HEK293 (cell line): ENCODE results near the gene LARGE1.

ENCODE experiments used
- CTCF ChIA-PET: fragments of 350-600 bp; formaldehyde crosslinking; extraction: SDS; loops from one replicate; lab custom pipeline; 2021; ENCODE audit warnings: antibody characterized with exemption; lab: Yijun Ruan, JAX
- POLR2A ChIA-PET: fragments of 300-600 bp; formaldehyde crosslinking; extraction: SDS; loops from one replicate; lab custom pipeline; 2020; ENCODE audit warnings: antibody characterized with exemption, inconsistent platforms; lab: Yijun Ruan, JAX
- H3K27ac ChIP-seq: fragments of 200-500 bp; sonication (Bioruptor generic); 2 replicates; pipeline ENCODE4 v1.5.1; 2014; ENCODE audit warnings: low read depth, low read length, control low read depth, inconsistent platforms; ENCODE audit errors: extremely low read depth
- H3K36me3 ChIP-seq, 2 experiments: fragments of 200-500 bp in 1 of 2; sonication (Bioruptor generic) in 1 of 2; 1 replicate in 1 of 2; 2 replicates in 1 of 2; pipeline ENCODE4 v1.5.1; 2014 to 2017; ENCODE audit warnings: inconsistent platforms in 2 of 2, low read length in 2 of 2; ENCODE audit not compliant: control insufficient read depth in 2 of 2, insufficient read depth in 1 of 2
- H3K4me1 ChIP-seq: fragments of 200-500 bp; sonication (Bioruptor generic); 2 replicates; pipeline ENCODE4 v1.5.1; 2014; ENCODE audit warnings: mild to moderate bottlenecking, low read length, inconsistent platforms; ENCODE audit not compliant: control insufficient read depth, insufficient read depth
- H3K4me3 ChIP-seq: 2 replicates; pipeline ENCODE4 v1.5.1; 2011; ENCODE audit warnings: low read depth, mild to moderate bottlenecking, control low read depth, low read length, moderate library complexity
- H3K9me3 ChIP-seq: fragments of 200-500 bp; sonication (Bioruptor generic); 2 replicates; pipeline ENCODE4 v1.5.1; 2014; ENCODE audit warnings: low read depth, low read length, inconsistent platforms; ENCODE audit not compliant: control insufficient read depth, insufficient read depth
- BCL11B ChIP-seq: fragments of 450-650 bp; formaldehyde crosslinking; IDR thresholded peaks from 2 replicates; pipeline ENCODE4 v1.5.1; 2016; ENCODE audit warnings: low read depth, missing biosample characterization, missing genetic modification characterization
- GLIS2 ChIP-seq: fragments of 450-650 bp; formaldehyde crosslinking; IDR thresholded peaks from 2 replicates; pipeline ENCODE4 v1.5.1; 2016; ENCODE audit warnings: missing biosample characterization, missing genetic modification characterization
- KLF7 ChIP-seq: fragments of 450-650 bp; formaldehyde crosslinking; IDR thresholded peaks from 2 replicates; pipeline ENCODE4 v1.5.1; 2016; ENCODE audit warnings: missing biosample characterization, missing genetic modification characterization, borderline replicate concordance
- MYNN ChIP-seq: fragments of 450-650 bp; formaldehyde crosslinking; IDR thresholded peaks from 2 replicates; pipeline ENCODE4 v1.5.1; 2016; ENCODE audit warnings: missing biosample characterization, missing genetic modification characterization, borderline replicate concordance
- SALL2 ChIP-seq: fragments of 450-650 bp; formaldehyde crosslinking; IDR thresholded peaks from 2 replicates; pipeline ENCODE4 v1.5.0; 2017; ENCODE audit warnings: missing biosample characterization, mild to moderate bottlenecking, missing genetic modification characterization, borderline replicate concordance
- SETDB1 ChIP-seq: IDR thresholded peaks from one replicate; pipeline ENCODE4 v1.6.1; 2017; ENCODE audit warnings: mild to moderate bottlenecking, low read length, moderate library complexity, mixed read lengths; ENCODE audit not compliant: insufficient read length
- WT1 ChIP-seq: fragments of 450-650 bp; formaldehyde crosslinking; IDR thresholded peaks from 2 replicates; pipeline ENCODE4 v1.5.1; 2016; ENCODE audit warnings: missing biosample characterization, missing genetic modification characterization
- YY1 ChIP-seq: fragments of 450-650 bp; formaldehyde crosslinking; IDR thresholded peaks from 2 replicates; pipeline ENCODE4 v1.5.1; 2018; ENCODE audit warnings: missing biosample characterization, missing genetic modification characterization
- ZFP41 ChIP-seq: fragments of 450-650 bp; formaldehyde crosslinking; IDR thresholded peaks from 2 replicates; pipeline ENCODE4 v1.5.1; 2016; ENCODE audit warnings: missing biosample characterization, missing genetic modification characterization, borderline replicate concordance
- ZNF112 ChIP-seq: fragments of 450-650 bp; formaldehyde crosslinking; IDR thresholded peaks from 2 replicates; pipeline ENCODE4 v1.5.0; 2017; ENCODE audit warnings: missing biosample characterization, missing genetic modification characterization
- ZNF2 ChIP-seq: fragments of 450-650 bp; formaldehyde crosslinking; IDR thresholded peaks from 2 replicates; pipeline ENCODE4 v1.5.1; 2016; ENCODE audit warnings: missing biosample characterization, missing genetic modification characterization
- ZNF214 ChIP-seq: fragments of 450-650 bp; formaldehyde crosslinking; IDR thresholded peaks from 2 replicates; pipeline ENCODE4 v1.5.1; 2017; ENCODE audit warnings: missing biosample characterization, mild to moderate bottlenecking, missing genetic modification characterization, borderline replicate concordance
- ZNF354C ChIP-seq: fragments of 450-650 bp; formaldehyde crosslinking; IDR thresholded peaks from 2 replicates; pipeline ENCODE4 v1.5.1; 2016; ENCODE audit warnings: missing biosample characterization, missing genetic modification characterization, low read depth, borderline replicate concordance
- ZNF510 ChIP-seq: fragments of 450-650 bp; formaldehyde crosslinking; IDR thresholded peaks from 2 replicates; pipeline ENCODE4 v1.5.1; 2018; ENCODE audit warnings: mild to moderate bottlenecking, missing genetic modification characterization, missing biosample characterization; ENCODE audit not compliant: insufficient replicate concordance
- ZNF529 ChIP-seq: fragments of 450-650 bp; formaldehyde crosslinking; IDR thresholded peaks from 2 replicates; pipeline ENCODE4 v1.5.1; 2017; ENCODE audit warnings: missing genetic modification characterization, missing biosample characterization; ENCODE audit not compliant: insufficient replicate concordance
- ZNF530 ChIP-seq: fragments of 450-650 bp; formaldehyde crosslinking; IDR thresholded peaks from 2 replicates; pipeline ENCODE4 v1.5.1; 2016; ENCODE audit warnings: low read depth, missing biosample characterization, missing genetic modification characterization
- ZNF544 ChIP-seq: fragments of 450-650 bp; formaldehyde crosslinking; IDR thresholded peaks from 2 replicates; pipeline ENCODE4 v1.5.0; 2017; ENCODE audit warnings: missing biosample characterization, missing genetic modification characterization
- ZNF623 ChIP-seq: fragments of 450-650 bp; formaldehyde crosslinking; IDR thresholded peaks from 2 replicates; pipeline ENCODE4 v1.5.1; 2016; ENCODE audit warnings: missing biosample characterization, missing genetic modification characterization
- ZNF670 ChIP-seq: fragments of 450-650 bp; formaldehyde crosslinking; IDR thresholded peaks from 2 replicates; pipeline ENCODE4 v1.5.1; 2016; ENCODE audit warnings: missing biosample characterization, missing genetic modification characterization, low read depth
- TF ChIP-seq, protein P1 (sequence below): fragments of 450-650 bp; formaldehyde crosslinking; IDR thresholded peaks from 2 replicates; pipeline ENCODE4 v1.5.1; 2016; ENCODE audit warnings: missing biosample characterization, missing genetic modification characterization
- TF ChIP-seq, protein P2 (sequence below): sonication (generic); formaldehyde crosslinking; IDR thresholded peaks from 2 replicates; pipeline ENCODE4 v1.8.1; 2022; ENCODE audit warnings: mild to moderate bottlenecking, moderate library complexity, missing genetic modification reagents
- TF ChIP-seq, protein P3 (sequence below): fragments of 450-650 bp; formaldehyde crosslinking; IDR thresholded peaks from 2 replicates; pipeline ENCODE4 v1.5.1; 2016; ENCODE audit warnings: missing biosample characterization, missing genetic modification characterization

The LARGE1 gene

GRCh38 chr22:33564683-33565082 lies 355.6 kb downstream of the LARGE1 start:
- no peaks in the 10 kb centered on the region for H3K36me3 ChIP-seq
- CTCF ChIA-PET = interaction anchor here (0.7 to 2.2 kb wide), 3 partner anchors 14 to 96 kb away, joined by 3 to 5 read pairs (median 5); no protein-coding TSS in a partner anchor
- no peaks in the 10 kb centered on the region for H3K4me1 ChIP-seq
- no peak for TF ChIP-seq KLF7 (tag by site-specific recombination)
- no peak for TF ChIP-seq SETDB1
- no peak for TF ChIP-seq WT1
- no peak for TF ChIP-seq ZNF623 (tag by site-specific recombination)
- TF ChIP-seq, protein P1, sequence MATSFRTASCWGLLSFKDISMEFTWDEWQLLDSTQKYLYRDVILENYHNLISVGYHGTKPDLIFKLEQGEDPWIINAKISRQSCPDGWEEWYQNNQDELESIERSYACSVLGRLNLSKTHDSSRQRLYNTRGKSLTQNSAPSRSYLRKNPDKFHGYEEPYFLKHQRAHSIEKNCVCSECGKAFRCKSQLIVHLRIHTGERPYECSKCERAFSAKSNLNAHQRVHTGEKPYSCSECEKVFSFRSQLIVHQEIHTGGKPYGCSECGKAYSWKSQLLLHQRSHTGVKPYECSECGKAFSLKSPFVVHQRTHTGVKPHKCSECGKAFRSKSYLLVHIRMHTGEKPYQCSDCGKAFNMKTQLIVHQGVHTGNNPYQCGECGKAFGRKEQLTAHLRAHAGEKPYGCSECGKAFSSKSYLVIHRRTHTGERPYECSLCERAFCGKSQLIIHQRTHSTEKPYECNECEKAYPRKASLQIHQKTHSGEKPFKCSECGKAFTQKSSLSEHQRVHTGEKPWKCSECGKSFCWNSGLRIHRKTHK (tag by site-specific recombination) = no peak
- no peak for TF ChIP-seq BCL11B
- no peak for TF ChIP-seq YY1 (tag by site-specific recombination)
- TF ChIP-seq ZNF354C (tag by site-specific recombination) = no peak
- TF ChIP-seq ZNF510 (tag by site-specific recombination) = no peak
- TF ChIP-seq, protein P2, sequence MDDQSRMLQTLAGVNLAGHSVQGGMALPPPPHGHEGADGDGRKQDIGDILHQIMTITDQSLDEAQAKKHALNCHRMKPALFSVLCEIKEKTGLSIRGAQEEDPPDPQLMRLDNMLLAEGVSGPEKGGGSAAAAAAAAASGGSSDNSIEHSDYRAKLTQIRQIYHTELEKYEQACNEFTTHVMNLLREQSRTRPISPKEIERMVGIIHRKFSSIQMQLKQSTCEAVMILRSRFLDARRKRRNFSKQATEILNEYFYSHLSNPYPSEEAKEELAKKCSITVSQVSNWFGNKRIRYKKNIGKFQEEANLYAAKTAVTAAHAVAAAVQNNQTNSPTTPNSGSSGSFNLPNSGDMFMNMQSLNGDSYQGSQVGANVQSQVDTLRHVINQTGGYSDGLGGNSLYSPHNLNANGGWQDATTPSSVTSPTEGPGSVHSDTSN = no peak
- no peak for TF ChIP-seq ZNF530
- TF ChIP-seq, all 188 proteins: peak for 0
- Histone ChIP-seq H3K4me3 (no peak overlapping the region), H3K27ac (no peak overlapping the region), H3K9me3 (no peaks in the 10 kb centered on the region)
- POLR2A ChIA-PET = no interaction called here

GRCh38 chr22:33563220-33563964 lies 356.9 kb downstream of the LARGE1 start:
- POLR2A ChIA-PET = no interaction called here
- TF ChIP-seq ZNF112 (tag by site-specific recombination) = no peak
- no peak for TF ChIP-seq GLIS2
- TF ChIP-seq, protein P3, sequence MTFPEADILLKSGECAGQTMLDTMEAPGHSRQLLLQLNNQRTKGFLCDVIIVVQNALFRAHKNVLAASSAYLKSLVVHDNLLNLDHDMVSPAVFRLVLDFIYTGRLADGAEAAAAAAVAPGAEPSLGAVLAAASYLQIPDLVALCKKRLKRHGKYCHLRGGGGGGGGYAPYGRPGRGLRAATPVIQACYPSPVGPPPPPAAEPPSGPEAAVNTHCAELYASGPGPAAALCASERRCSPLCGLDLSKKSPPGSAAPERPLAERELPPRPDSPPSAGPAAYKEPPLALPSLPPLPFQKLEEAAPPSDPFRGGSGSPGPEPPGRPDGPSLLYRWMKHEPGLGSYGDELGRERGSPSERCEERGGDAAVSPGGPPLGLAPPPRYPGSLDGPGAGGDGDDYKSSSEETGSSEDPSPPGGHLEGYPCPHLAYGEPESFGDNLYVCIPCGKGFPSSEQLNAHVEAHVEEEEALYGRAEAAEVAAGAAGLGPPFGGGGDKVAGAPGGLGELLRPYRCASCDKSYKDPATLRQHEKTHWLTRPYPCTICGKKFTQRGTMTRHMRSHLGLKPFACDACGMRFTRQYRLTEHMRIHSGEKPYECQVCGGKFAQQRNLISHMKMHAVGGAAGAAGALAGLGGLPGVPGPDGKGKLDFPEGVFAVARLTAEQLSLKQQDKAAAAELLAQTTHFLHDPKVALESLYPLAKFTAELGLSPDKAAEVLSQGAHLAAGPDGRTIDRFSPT (tag by site-specific recombination) = no peak
- no peak for TF ChIP-seq ZNF214 (tag by site-specific recombination)
- TF ChIP-seq ZNF2 = no peak
- TF ChIP-seq SALL2 (tag by site-specific recombination) = no peak
- no peak for TF ChIP-seq ZNF529 (tag by site-specific recombination)
- no peak for TF ChIP-seq MYNN (tag by site-specific recombination)
- no peak for TF ChIP-seq ZFP41 (tag by site-specific recombination)
- no peak for TF ChIP-seq ZNF544 (tag by site-specific recombination)
- no peak for TF ChIP-seq ZNF670 (tag by site-specific recombination)
- Histone ChIP-seq H3K36me3 (no peaks in the 10 kb centered on the region), H3K27ac (no peak overlapping the region), H3K9me3 (no peaks in the 10 kb centered on the region), H3K4me1 (no peaks in the 10 kb centered on the region), H3K4me3 (no peak overlapping the region)
- CTCF ChIA-PET = interaction anchor here (0.6 kb wide), 1 partner anchor 10 kb away, joined by 3 read pairs; no protein-coding TSS in a partner anchor
